ENCODE measurements around the gene DDI2. TPM values are rescaled to one million over a fixed set of nuclear protein-coding genes. Genes with fewer than 3 reads are reported as not detected.
A peak's percentile ranks its signal among the peaks of the same experiment; 100 is the strongest.

The DDI2 gene
- total and polyA plus RNA-seq, 2 experiments from 2014 or later, result 5.6 to 27.4 TPM

DNA sequence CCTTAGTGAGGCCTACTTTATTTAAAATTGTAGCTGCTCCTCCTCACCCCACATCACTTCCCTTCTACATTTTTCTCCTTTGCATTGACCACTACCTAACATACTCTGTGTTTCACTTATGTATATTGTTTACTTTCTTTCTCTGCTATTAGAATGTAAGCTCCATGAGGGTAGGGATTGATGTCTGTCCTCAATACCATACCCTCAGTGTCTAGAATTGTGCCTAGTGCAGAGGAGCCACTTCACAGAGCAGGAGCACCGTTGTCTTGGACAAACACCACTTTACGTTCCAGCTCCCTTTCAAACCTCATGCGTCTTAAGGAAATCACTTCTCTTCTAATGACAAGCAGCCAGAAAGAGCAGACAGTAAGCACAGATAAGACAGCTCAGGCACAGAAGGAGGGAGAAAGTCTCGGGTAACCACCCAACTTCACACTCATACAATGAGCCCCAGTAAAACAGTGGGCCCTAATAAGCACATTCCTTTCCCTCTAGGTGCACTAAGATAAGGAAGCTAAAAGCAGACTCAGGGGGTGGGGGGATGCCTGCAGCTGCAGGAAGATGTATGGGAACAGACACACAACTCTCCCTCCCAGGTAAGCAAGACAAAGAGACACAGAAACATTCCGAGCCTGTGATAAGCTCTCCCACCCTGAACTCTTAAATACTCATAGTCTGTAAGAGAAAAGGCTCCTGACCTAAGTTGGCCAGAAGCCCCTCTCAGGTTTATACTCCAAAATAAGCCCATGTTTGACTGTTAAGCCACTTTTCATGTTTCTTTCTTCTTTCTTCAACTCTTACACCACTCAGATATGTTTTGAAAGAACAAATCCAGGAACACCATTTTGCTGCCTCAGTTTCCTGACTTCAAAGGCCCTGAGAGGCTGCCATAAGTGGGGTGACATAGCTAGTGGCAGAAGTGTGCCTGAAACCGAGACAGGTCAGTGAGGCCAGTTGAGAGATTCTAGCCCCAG, 59.7 kb downstream of the DDI2 start:
- no peaks in the 10 kb centered on the region for H4K20me1 ChIP-seq (ENCODE audit: insufficient read depth, poor library complexity, severe bottlenecking)
- no peaks in the 10 kb centered on the region for H3K79me2 ChIP-seq
- 60% methylated on average over 6 of the region's 6 CpGs for WGBS (ENCODE audit: low lambda C conversion rate, missing lambda C conversion rate)
- H3K9me2 ChIP-seq (replicated peaks; ENCODE audit: insufficient read depth), result no peaks in the 10 kb centered on the region
- TF ChIP-seq EZH2phosphoT487 (IDR thresholded peaks at IDR 0.05; ENCODE audit: low read depth, severe bottlenecking, unreplicated experiment) (no peak), CTCF (IDR thresholded peaks at IDR 0.05; ENCODE audit: poor library complexity) (no peak), EZH2 (IDR thresholded peaks at IDR 0.05; ENCODE audit: borderline replicate concordance) (no peak)
- no peak overlapping the region for H3K4me2 ChIP-seq
- peak overlapping the region; percentile 23 for H3K27ac ChIP-seq
- no peaks in the 10 kb centered on the region for H3K27me3 ChIP-seq
- H3K4me1 ChIP-seq (ENCODE audit: insufficient read depth), result peaks cover 2% of the 10 kb centered on the region
- no peak overlapping the region for H3K4me3 ChIP-seq
- H3K9me3 ChIP-seq (ENCODE audit: low read depth), result no peaks in the 10 kb centered on the region
- H3K36me3 ChIP-seq (replicated peaks; ENCODE audit: insufficient read depth, low read depth), result no peaks in the 10 kb centered on the region
- H2AFZ ChIP-seq, result no peak overlapping the region
- no peak for DNase-seq (ENCODE audit: low spot score)

GRCh38 chr1:15678578-15678977, 61.3 kb downstream of the DDI2 start:
- H3K79me2 ChIP-seq, result peaks cover 2% of the 10 kb centered on the region
- H3K36me3 ChIP-seq (replicated peaks; ENCODE audit: insufficient read depth, low read depth), result no peaks in the 10 kb centered on the region
- no peak overlapping the region for H2AFZ ChIP-seq
- TF ChIP-seq CTCF (IDR thresholded peaks at IDR 0.05; ENCODE audit: poor library complexity) (no peak), EZH2 (IDR thresholded peaks at IDR 0.05; ENCODE audit: borderline replicate concordance) (no peak), EZH2phosphoT487 (IDR thresholded peaks at IDR 0.05; ENCODE audit: low read depth, severe bottlenecking, unreplicated experiment) (no peak)
- no peak overlapping the region for H3K27ac ChIP-seq
- H3K4me1 ChIP-seq (ENCODE audit: insufficient read depth), result peaks cover 3% of the 10 kb centered on the region
- peak; percentile 44 for DNase-seq (ENCODE audit: low spot score)
- no peak overlapping the region for H3K4me2 ChIP-seq
- no peaks in the 10 kb centered on the region for H3K9me3 ChIP-seq (ENCODE audit: low read depth)
- no peaks in the 10 kb centered on the region for H3K9me2 ChIP-seq (replicated peaks; ENCODE audit: insufficient read depth)
- no peaks in the 10 kb centered on the region for H4K20me1 ChIP-seq (ENCODE audit: insufficient read depth, poor library complexity, severe bottlenecking)
- H3K27me3 ChIP-seq, result no peaks in the 10 kb centered on the region
- H3K4me3 ChIP-seq, result no peak overlapping the region
- 82% methylated on average over 1 of the region's 1 CpG for WGBS (ENCODE audit: low lambda C conversion rate, missing lambda C conversion rate)

GRCh38 chr1:15680131-15680530, 62.9 kb downstream of the DDI2 start:
- H3K9me2 ChIP-seq (replicated peaks; ENCODE audit: insufficient read depth), result no peaks in the 10 kb centered on the region
- H3K79me2 ChIP-seq, result peaks cover 15% of the 10 kb centered on the region
- H2AFZ ChIP-seq, result no peak overlapping the region
- WGBS (ENCODE audit: low lambda C conversion rate, missing lambda C conversion rate), result 88% methylated on average over 11 of the region's 11 CpGs
- no peak overlapping the region for H3K4me3 ChIP-seq
- DNase-seq (ENCODE audit: low spot score), result no peak
- TF ChIP-seq CTCF (IDR thresholded peaks at IDR 0.05; ENCODE audit: poor library complexity), result no peak
- no peak for TF ChIP-seq EZH2phosphoT487 (IDR thresholded peaks at IDR 0.05; ENCODE audit: low read depth, severe bottlenecking, unreplicated experiment)
- no peak for TF ChIP-seq EZH2 (IDR thresholded peaks at IDR 0.05; ENCODE audit: borderline replicate concordance)
- no peaks in the 10 kb centered on the region for H3K9me3 ChIP-seq (ENCODE audit: low read depth)
- peak overlapping the region; percentile 80 for H3K27ac ChIP-seq
- H3K4me1 ChIP-seq (ENCODE audit: insufficient read depth), result peaks cover 5% of the 10 kb centered on the region
- no peaks in the 10 kb centered on the region for H4K20me1 ChIP-seq (ENCODE audit: insufficient read depth, poor library complexity, severe bottlenecking)
- no peak overlapping the region for H3K4me2 ChIP-seq
- no peaks in the 10 kb centered on the region for H3K27me3 ChIP-seq
- no peaks in the 10 kb centered on the region for H3K36me3 ChIP-seq (replicated peaks; ENCODE audit: insufficient read depth, low read depth)
